Forelimb muscle (tissue), 1 donor: Measurements from ENCODE around the gene MED13L. TPM values are rescaled to one million over a fixed set of nuclear protein-coding genes. Genes with fewer than 3 reads are reported as not detected.

Experiments
- DNase-seq: peaks from one replicate; pipeline ENCODE4 v3.0.0-alpha.2; 2013; ENCODE audit warnings: low read depth
- polyA plus RNA-seq: library from polyadenylated mRNA; unstranded; fragments of 120-200 nt; gene quantifications from one replicate; pipeline ENCODE4 v1.2.1, GENCODE V29; 2013; ENCODE audit not compliant: insufficient read length

Gene MED13L
- polyA plus RNA-seq, 1 donor, result 45.2 TPM

DNA sequence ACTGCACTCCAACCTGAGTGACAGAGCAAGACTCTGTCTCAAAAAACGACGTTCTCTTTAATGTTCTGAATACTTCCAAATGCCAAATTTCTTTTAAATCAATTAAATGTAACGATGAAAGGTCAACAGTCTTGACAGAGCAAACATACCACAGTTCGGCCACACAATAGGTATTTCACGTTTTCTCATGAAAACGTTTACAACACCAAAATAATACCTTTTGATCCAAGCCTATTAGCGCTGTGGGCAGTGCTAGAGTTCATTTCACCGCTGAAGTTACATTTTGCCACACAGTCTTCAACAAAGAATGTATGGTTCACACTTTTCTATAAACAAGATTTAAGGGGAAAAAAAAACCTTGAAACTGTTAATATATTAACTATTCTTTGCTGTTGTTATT lies 122.1 kb downstream of the MED13L start:
- no peak for DNase-seq

DNA sequence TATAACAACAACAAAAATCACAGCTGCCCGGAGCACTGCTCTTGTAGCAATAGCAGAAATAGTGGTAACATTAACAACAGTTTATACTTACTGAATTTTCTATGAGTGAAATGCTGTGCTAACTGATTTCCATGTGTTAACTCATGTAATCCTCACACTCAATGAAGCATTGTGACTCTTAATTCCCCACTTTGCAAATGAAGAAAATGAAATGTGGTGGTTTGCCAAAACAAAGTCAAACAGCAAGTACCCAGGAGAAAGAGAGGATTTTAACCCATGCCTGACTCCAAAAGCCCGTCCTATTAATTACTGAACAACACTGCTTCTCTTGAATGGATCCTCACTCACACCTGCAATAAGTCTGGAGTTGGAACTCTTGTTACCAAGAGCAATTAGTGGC lies 123.5 kb downstream of the MED13L start:
- no peak for DNase-seq

DNA sequence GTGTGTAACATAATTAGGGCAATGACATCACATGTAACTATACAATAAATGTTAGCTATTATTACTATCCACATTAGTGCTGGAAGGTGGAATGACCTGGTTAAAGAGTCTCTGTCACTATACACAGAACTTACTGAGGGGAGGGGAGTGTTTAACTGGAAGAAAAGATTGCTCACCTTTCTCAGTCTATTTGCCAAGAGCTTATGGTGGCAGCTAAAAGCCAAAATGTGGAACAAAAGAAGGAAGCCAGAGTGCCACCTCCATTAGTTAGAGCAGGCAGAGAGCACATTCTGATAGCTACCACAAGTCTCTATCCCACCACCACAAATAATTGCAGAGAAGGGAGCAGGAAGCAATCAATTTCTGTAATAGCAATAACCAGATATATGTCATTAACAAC lies 124.4 kb downstream of the MED13L start:
- no peak for DNase-seq

GRCh38 chr12:116152268-116152667 lies 125.2 kb downstream of the MED13L start:
- no peak for DNase-seq

- no peak for DNase-seq
These were observed 127.0 kb downstream of the MED13L start for GRCh38 chr12:116150452-116150851.

- no peak for DNase-seq
These were observed 127.5 kb downstream of the MED13L start for GRCh38 chr12:116150001-116150400.

- DNase-seq, result no peak
These were observed 128.6 kb downstream of the MED13L start for GRCh38 chr12:116148844-116149243.

DNA sequence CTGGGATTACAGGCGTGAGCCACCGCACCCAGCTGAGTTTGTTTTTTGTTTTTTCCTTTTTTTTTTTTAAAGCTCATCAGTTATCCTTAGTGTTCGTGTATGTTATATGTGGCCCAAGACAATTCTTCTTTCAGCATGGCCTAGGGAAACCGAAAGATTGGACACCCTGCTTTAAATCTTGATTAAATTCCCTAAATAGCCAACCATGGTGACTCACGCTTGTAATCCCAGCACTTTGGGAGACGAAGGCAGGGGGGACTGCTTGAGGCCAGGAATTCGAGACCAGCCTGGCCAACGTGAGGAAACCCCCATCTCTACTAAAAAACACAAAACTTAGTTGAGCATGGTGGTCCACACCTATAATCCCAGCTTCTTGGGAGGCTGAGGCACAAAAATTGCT lies 131.1 kb downstream of the MED13L start:
- no peak for DNase-seq

GRCh38 chr12:116145451-116145850 lies 132.0 kb downstream of the MED13L start:
- no peak for DNase-seq

DNA sequence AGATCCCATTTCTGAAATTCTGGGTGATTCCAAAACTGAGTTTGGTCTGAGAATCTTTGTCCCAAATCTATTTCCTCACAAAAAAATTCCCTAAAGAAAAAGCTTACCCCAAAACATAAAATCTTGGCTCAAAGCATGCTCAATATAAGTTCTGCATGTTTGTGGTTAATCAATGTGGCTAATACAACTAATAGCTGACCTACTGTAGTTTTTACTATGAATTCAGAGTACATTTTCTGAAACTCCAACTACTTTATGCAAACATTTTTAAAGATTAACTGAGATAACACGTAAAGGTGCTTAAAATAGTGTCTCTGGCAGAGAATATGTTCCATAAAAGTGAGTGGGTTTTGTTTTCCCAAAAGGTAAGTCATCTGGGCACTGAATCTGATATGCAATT lies 133.1 kb downstream of the MED13L start:
- DNase-seq, result no peak

DNA sequence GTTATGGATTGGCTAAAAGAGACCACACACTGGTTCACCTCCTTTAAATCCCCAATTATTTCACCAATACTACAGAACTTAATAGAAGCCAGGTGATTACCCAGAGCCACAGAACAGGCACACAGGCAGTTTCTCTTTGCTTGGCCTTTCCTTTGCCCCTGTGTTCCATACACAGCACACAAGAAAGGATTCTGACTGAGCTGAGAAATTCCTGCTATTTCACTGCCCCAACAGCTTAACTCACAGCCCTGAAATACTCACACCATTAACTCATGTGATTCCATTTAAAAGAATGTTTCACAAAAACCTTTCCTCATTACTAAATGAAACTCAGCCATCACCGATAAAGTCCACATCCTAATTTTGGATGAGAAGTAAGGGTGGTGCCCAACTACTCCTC lies 133.6 kb downstream of the MED13L start:
- DNase-seq, result no peak

DNA sequence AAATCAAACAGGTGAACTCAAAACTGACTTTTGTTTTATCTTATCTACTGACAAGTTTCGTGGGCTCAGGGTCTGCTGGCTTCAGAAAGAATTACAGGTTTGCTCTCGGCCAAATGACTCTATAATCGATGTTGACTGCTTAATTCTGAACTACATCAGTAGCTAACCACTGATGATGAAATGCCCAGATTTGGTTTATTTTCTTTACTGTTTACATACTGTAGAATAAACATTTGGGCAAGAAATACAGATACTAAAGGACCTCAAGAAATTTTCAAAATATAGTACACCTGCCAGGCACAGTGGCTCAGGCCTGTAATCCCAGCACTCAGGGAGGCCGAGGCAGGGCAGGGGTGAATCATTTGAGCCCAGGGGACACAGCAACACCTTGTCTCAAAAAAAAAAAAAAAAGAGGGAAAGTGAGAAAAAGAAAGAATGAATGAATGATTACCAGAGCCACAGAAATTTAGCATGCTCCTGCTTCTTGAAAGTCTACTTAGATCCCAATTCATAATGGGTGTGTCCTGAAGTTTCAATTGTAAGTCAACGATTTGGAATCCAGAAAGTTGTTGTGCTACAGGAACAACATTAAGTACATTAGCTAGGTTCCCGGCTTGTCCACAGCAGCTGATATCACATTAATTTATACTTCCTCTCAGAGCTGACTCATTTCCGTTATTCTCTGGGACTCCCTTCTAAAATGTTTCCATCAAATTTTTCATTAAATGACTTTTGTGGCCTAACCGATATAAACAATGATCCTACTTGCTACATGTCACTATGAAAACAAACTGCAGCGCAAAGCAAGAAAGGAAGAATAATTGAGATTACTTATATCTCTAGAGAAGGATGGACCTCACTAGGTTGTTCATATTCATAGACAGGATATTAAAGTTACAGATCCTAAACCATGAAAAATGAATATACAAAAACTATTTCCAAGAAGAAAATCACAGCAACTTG lies 134.3 kb downstream of the MED13L start:
- DNase-seq, result no peak

DNA sequence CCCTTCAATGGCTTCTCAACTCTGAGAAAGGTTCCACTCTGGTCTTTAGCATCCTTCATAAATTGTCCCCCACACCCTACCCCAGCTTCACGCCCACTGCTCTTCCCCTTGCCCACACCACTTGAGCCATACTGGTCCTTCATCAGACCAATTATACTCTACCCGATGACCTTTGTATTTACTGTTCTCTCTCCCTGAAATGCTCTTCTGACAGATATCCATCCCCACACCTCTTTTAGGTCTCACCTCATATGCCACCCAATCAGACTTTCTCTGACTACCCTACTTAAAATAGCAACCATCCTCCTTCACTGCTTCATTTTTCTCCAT lies 135.7 kb downstream of the MED13L start:
- no peak for DNase-seq

- DNase-seq, result no peak
These were observed 136.2 kb downstream of the MED13L start for GRCh38 chr12:116141110-116141832.

- DNase-seq, result no peak
These were observed 137.0 kb downstream of the MED13L start for GRCh38 chr12:116140529-116140928.

DNA sequence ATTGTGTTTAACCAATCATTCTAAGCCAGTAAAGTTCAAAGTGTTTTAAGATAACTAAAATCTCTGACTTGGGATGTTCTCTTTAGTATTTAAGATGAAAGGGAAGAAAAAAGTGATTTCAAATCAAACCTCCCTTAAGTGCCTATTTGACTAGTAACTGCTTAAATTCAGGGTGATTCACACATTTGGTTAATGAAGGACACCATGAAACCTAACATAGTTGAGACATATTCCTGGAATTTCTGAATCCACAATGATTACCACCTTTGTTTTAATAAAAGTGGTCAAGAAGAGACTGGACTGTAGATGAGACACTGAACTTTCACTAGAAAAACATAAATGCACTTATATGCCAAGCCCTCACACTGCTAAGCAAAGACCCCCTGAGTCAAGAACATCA lies 138.7 kb downstream of the MED13L start:
- no peak for DNase-seq

GRCh38 chr12:116138364-116138763 lies 139.1 kb downstream of the MED13L start:
- no peak for DNase-seq

DNA sequence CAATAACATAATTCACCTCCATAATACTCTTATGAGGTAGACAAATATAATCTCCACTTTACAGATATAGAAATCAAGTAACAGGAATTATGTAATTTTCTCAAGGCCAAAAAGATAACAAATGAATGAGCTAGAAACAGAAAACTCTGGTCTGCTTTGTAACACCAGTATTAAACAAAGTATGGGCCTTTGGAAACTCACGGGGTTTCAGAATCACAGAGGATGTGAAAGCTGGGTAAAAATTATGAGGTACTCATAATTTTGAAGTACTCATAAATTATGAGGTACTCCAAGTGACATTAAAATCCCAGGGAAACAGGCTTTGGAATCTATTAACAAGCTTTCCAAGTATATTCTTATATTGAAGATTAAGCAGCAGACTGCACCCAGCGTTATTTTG lies 140.2 kb downstream of the MED13L start:
- DNase-seq, result no peak

- no peak for DNase-seq
These were observed 141.2 kb downstream of the MED13L start for GRCh38 chr12:116136340-116136739.

DNA sequence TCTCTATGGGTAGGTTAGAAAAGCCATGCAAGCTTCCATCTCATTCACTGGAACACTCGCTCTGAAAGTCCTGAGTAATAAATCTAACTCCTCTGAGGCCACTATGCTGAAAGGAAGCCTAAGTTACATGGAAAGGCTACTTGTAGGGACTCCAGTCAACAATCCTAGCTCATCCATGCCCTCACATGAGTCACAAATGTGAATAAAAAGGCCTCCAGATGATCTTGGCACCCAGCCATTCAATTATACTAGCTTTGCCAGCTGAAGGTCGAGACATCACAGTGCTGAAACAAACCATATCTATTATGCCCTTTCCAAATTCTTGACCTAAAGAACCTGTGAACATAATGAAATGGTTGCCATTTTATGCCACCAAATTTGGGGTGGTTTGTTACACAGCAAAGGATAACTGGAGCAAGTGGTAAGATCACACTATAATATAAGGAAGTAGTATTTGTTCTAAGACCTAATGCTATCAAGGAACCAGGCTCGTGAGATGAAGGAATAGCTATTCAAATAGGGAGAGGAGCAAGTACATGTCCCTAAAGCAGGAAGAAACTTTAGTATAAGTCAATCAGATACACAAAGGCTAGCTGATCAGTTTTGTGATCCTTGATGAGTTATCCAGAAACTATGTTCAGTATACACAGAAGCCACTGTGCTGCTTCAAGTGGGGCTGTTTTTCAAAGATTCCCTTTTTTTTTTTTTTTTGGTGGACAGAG lies 142.1 kb downstream of the MED13L start:
- DNase-seq, result no peak

DNA sequence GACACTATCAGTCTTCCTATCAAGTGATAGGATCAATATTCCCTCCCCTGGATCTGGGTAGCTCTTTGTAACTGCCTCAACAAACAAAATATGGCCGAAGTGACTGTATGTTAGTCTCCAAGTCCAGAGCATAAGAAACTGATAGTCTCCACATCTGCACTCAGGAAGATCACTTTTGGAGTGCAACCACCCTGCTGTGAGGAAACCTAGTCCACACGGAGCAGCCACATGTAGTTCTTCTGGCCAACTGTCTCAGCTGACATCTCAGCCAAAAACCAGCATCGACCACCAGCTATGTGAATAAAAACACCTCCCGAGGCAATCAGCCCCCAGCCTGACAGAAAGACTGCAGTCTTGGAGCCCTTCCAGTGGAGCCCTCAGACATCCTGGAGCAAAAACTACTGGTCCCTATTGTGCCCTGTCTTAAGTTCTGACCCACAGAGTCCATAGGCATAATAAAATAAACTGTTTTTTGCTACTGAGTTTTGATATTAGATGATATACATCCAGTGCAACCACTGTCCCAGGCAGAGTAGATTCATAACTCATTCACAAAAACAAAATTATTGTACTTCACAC lies 143.8 kb downstream of the MED13L start:
- no peak for DNase-seq

- DNase-seq, result no peak
These were observed 144.3 kb downstream of the MED13L start for GRCh38 chr12:116133149-116133548.
